ENCODE data around the gene LTBP3. TPM values are rescaled to one million over a fixed set of nuclear protein-coding genes. Genes with fewer than 3 reads are reported as not detected.

The LTBP3 gene
- total RNA-seq, 1 donor from 2014 or later: 1.7 TPM

DNA sequence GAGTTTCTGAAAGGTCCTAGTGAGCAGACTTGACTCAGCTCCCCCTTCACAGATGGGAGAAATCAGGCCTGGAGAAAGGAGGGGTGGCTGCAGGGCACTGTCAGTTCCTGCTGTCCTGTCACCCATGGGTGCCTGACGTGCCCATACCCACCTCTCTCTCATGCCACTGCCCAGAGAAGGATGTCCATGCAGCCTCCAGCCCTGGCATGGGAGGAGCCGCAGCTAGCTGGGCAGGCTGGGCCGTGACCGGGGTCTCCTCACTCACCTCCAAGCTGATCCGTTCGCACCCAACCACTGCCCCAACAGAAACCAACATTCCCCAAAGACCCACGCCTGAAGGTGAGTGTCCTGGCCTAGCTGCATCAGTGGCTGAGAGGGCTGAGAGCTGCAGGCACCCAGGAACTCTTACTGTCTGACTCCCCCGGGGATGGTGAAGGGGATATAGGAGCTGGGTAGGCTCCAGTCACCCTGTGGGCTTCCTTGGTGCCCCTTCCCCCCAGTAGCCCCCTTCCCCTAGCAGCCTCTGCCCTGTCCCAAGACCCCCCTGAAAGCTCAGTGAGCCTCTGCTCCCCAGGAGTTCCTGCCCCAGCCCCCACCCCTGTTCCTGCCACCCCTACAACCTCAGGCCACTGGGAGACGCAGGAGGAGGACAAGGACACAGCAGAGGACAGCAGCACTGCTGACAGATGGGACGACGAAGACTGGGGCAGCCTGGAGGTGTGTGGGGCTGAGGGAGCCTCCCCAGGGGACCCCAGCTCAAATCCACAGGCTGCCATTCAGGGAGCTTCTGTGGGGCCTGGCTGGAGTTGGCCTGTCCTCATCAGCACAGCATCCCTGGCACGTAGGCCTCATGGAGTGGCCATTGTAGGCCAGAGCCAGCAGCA, 21.5 kb downstream of the LTBP3 start:
- no peak for DNase-seq (ENCODE audit: low spot score)
- Mint-ChIP-seq H3K27ac (ENCODE audit: unreplicated experiment) (peak overlapping the region; percentile 42), H3K4me3 (ENCODE audit: unreplicated experiment) (peak overlapping the region; percentile 23), H3K27me3 (ENCODE audit: unreplicated experiment) (peaks cover 18% of the 10 kb centered on the region), H3K9me3 (ENCODE audit: unreplicated experiment) (no peaks in the 10 kb centered on the region), H3K36me3 (ENCODE audit: low read depth, unreplicated experiment) (peaks cover 24% of the 10 kb centered on the region), H3K4me1 (ENCODE audit: unreplicated experiment) (peaks cover 2% of the 10 kb centered on the region)
- TF ChIP-seq, protein P1, sequence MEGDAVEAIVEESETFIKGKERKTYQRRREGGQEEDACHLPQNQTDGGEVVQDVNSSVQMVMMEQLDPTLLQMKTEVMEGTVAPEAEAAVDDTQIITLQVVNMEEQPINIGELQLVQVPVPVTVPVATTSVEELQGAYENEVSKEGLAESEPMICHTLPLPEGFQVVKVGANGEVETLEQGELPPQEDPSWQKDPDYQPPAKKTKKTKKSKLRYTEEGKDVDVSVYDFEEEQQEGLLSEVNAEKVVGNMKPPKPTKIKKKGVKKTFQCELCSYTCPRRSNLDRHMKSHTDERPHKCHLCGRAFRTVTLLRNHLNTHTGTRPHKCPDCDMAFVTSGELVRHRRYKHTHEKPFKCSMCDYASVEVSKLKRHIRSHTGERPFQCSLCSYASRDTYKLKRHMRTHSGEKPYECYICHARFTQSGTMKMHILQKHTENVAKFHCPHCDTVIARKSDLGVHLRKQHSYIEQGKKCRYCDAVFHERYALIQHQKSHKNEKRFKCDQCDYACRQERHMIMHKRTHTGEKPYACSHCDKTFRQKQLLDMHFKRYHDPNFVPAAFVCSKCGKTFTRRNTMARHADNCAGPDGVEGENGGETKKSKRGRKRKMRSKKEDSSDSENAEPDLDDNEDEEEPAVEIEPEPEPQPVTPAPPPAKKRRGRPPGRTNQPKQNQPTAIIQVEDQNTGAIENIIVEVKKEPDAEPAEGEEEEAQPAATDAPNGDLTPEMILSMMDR (IDR thresholded peaks at IDR 0.05; ENCODE audit: unreplicated experiment): no peak

DNA sequence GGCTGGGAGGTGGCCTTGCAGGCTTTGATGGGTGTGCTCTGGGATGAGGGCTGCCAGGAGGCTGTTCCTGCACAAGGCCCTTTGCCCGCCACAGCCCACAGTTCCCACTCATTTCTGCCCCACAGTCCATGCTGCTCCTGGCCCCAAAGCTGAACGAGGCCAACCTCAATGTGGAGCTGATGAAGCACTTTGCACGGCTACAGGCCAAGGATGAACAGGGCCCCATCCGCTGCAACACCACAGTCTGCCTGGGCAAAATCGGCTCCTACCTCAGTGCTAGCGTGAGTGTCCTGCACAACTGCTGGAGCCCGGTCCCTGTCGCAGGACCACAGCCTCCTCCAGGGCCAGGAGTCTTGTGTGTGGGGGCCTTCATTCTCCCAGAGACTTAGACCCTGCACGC, 23.1 kb downstream of the LTBP3 start:
- peaks cover 22% of the 10 kb centered on the region for H3K27me3 Mint-ChIP-seq (ENCODE audit: unreplicated experiment)
- H3K4me1 Mint-ChIP-seq (ENCODE audit: unreplicated experiment): peaks cover 3% of the 10 kb centered on the region
- H3K4me3 Mint-ChIP-seq (ENCODE audit: unreplicated experiment): no peak overlapping the region
- H3K36me3 Mint-ChIP-seq (ENCODE audit: low read depth, unreplicated experiment): peaks cover 36% of the 10 kb centered on the region
- no peaks in the 10 kb centered on the region for H3K9me3 Mint-ChIP-seq (ENCODE audit: unreplicated experiment)
- DNase-seq (ENCODE audit: low spot score): no peak
- H3K27ac Mint-ChIP-seq (ENCODE audit: unreplicated experiment): no peak overlapping the region
- TF ChIP-seq, protein P1 (IDR thresholded peaks at IDR 0.05; ENCODE audit: unreplicated experiment): no peak

DNA sequence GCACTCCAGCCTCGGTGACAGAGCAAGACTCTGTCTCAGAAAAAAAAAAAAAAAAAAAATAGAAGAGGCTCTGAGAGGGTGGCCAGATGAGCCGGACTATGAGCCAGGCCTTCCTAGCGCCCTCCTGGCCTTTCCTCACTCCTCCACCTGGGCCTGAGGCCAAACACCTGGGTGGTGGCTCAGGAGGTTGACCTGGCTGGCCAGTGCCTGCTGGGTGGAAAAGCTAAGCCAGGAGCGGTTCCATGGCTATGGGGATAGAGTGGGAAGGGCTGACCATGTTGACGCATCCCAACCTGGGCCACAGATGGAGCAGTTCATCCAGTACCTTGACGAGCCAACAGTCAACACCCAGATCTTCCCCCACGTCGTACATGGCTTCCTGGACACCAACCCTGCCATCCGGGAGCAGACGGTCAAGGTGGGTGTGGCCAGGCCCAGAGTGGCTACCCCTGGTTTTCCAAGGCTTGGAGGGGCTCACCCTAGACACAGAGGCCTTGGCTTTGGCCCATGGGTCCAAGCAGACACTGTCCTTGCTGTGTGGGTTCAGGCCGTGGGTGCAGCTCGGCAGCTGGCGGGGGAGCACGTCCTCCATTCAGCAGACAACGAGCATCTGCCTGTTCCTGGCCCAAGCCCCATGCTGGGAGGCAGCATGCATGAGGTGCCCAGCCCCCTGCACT, 25.6 kb downstream of the LTBP3 start:
- Mint-ChIP-seq H3K27ac (ENCODE audit: unreplicated experiment) (no peak overlapping the region), H3K4me1 (ENCODE audit: unreplicated experiment) (peaks cover 19% of the 10 kb centered on the region), H3K27me3 (ENCODE audit: unreplicated experiment) (peaks cover 17% of the 10 kb centered on the region), H3K36me3 (ENCODE audit: low read depth, unreplicated experiment) (peaks cover 42% of the 10 kb centered on the region), H3K4me3 (ENCODE audit: unreplicated experiment) (no peak overlapping the region), H3K9me3 (ENCODE audit: unreplicated experiment) (no peaks in the 10 kb centered on the region)
- TF ChIP-seq, protein P1 (IDR thresholded peaks at IDR 0.05; ENCODE audit: unreplicated experiment): no peak
- no peak for DNase-seq (ENCODE audit: low spot score)

DNA sequence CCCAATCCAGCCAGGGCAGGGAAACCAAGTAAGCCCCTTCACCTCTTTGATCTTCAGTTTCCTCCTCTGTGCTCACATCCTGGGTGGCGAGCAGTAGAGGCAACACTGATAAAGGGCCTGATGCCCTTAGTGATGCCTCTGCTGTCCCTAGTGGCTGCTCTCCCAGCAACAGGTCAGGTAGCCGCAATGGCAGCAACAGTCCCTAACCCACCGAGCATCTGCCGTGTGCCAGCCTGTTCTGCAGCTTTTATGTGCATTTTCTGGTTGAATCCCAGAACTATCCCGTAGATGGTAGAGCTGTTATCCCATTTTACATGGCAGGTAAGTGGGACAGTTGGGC, 28.0 kb downstream of the LTBP3 start:
- Mint-ChIP-seq H3K9me3 (ENCODE audit: unreplicated experiment) (no peaks in the 10 kb centered on the region), H3K27me3 (ENCODE audit: unreplicated experiment) (peaks cover 13% of the 10 kb centered on the region), H3K4me1 (ENCODE audit: unreplicated experiment) (peaks cover 26% of the 10 kb centered on the region), H3K27ac (ENCODE audit: unreplicated experiment) (no peak overlapping the region), H3K4me3 (ENCODE audit: unreplicated experiment) (peak overlapping the region; percentile 45), H3K36me3 (ENCODE audit: low read depth, unreplicated experiment) (peaks cover 35% of the 10 kb centered on the region)
- TF ChIP-seq, protein P1 (IDR thresholded peaks at IDR 0.05; ENCODE audit: unreplicated experiment): no peak
- no peak for DNase-seq (ENCODE audit: low spot score)
